ENCODE measurements around the gene OTUD3.

Gene OTUD3

GRCh38 chr1:19932866-19933265, 50.7 kb downstream of the OTUD3 start:
- Histone ChIP-seq H3K4me3 (ENCODE audit: low read length, poor library complexity, severe bottlenecking) (no peak overlapping the region), H4K20me1 (ENCODE audit: insufficient read depth, low read length, poor library complexity, severe bottlenecking) (no peaks in the 10 kb centered on the region), H3K36me3 (ENCODE audit: insufficient read depth, low read length) (no peaks in the 10 kb centered on the region), H2AFZ (ENCODE audit: low read length) (no peak overlapping the region), H3F3A (ENCODE audit: low read depth) (no peaks in the 10 kb centered on the region), H3K9ac (ENCODE audit: low read depth, low read length, poor library complexity, severe bottlenecking) (no peak overlapping the region), H3K27me3 (ENCODE audit: insufficient read depth, low read length, poor library complexity, severe bottlenecking) (no peaks in the 10 kb centered on the region), H3K9me3 (ENCODE audit: insufficient read depth, low read depth, low read length) (peaks cover 5% of the 10 kb centered on the region; the same call in 1 of the 2 replicates), H3K9me2 (replicated peaks; ENCODE audit: low read depth, low read length) (no peaks in the 10 kb centered on the region), H3K79me2 (ENCODE audit: insufficient read depth, low read length) (no peaks in the 10 kb centered on the region), H3K4me1 (ENCODE audit: insufficient read depth, low read length, poor library complexity, severe bottlenecking) (no peaks in the 10 kb centered on the region), H3K4me2 (ENCODE audit: low read depth, low read length, poor library complexity, severe bottlenecking) (no peak overlapping the region)
- no peak for TF ChIP-seq EZH2phosphoT487 (IDR thresholded peaks at IDR 0.05; ENCODE audit: borderline replicate concordance)
- TF ChIP-seq, protein P1, sequence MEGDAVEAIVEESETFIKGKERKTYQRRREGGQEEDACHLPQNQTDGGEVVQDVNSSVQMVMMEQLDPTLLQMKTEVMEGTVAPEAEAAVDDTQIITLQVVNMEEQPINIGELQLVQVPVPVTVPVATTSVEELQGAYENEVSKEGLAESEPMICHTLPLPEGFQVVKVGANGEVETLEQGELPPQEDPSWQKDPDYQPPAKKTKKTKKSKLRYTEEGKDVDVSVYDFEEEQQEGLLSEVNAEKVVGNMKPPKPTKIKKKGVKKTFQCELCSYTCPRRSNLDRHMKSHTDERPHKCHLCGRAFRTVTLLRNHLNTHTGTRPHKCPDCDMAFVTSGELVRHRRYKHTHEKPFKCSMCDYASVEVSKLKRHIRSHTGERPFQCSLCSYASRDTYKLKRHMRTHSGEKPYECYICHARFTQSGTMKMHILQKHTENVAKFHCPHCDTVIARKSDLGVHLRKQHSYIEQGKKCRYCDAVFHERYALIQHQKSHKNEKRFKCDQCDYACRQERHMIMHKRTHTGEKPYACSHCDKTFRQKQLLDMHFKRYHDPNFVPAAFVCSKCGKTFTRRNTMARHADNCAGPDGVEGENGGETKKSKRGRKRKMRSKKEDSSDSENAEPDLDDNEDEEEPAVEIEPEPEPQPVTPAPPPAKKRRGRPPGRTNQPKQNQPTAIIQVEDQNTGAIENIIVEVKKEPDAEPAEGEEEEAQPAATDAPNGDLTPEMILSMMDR (conservative IDR thresholded peaks at IDR 0.05; ENCODE audit: low read length), result no peak

DNA sequence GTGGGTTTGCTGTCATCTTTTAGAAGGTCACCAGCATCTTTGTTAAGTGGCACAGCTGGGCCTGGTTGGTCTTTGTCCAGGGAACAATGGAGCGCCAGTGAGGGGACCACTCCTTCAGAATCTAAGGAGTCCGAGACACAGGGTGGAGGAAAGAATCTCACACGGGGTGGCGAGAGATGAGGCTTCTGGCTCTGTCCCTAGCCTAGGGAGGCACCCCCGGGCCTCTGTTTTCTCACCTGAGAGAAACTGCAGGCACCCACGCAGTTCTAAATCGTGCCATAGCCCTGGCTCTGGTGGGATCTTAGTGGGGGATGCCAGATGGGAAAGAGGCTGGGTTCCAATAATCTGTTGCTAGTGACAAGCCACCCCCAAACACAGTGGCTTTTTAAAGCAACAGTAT, 52.1 kb downstream of the OTUD3 start:
- Histone ChIP-seq H2AFZ (ENCODE audit: low read length) (no peak overlapping the region), H4K20me1 (ENCODE audit: insufficient read depth, low read length, poor library complexity, severe bottlenecking) (no peaks in the 10 kb centered on the region), H3K79me2 (ENCODE audit: insufficient read depth, low read length) (no peaks in the 10 kb centered on the region), H3K4me2 (ENCODE audit: low read depth, low read length, poor library complexity, severe bottlenecking) (no peak overlapping the region), H3K9me3 (ENCODE audit: insufficient read depth, low read depth, low read length) (peaks cover 5% of the 10 kb centered on the region; the same call in 1 of the 2 replicates), H3K4me1 (ENCODE audit: insufficient read depth, low read length, poor library complexity, severe bottlenecking) (no peaks in the 10 kb centered on the region), H3F3A (ENCODE audit: low read depth) (no peaks in the 10 kb centered on the region), H3K36me3 (ENCODE audit: insufficient read depth, low read length) (no peaks in the 10 kb centered on the region), H3K4me3 (ENCODE audit: low read length, poor library complexity, severe bottlenecking) (no peak overlapping the region), H3K27me3 (ENCODE audit: insufficient read depth, low read length, poor library complexity, severe bottlenecking) (no peaks in the 10 kb centered on the region), H3K9me2 (replicated peaks; ENCODE audit: low read depth, low read length) (no peaks in the 10 kb centered on the region), H3K9ac (ENCODE audit: low read depth, low read length, poor library complexity, severe bottlenecking) (no peak overlapping the region)
- no peak for TF ChIP-seq EZH2phosphoT487 (IDR thresholded peaks at IDR 0.05; ENCODE audit: borderline replicate concordance)
- TF ChIP-seq, protein P1 (conservative IDR thresholded peaks at IDR 0.05; ENCODE audit: low read length), result no peak

GRCh38 chr1:19936061-19936750, 54.0 kb downstream of the OTUD3 start:
- TF ChIP-seq EZH2phosphoT487 (IDR thresholded peaks at IDR 0.05; ENCODE audit: borderline replicate concordance), result no peak
- TF ChIP-seq, protein P1 (conservative IDR thresholded peaks at IDR 0.05; ENCODE audit: low read length), result no peak
- no peaks in the 10 kb centered on the region for H3K9me2 ChIP-seq (replicated peaks; ENCODE audit: low read depth, low read length)
- H3K9me3 ChIP-seq (ENCODE audit: insufficient read depth, low read depth, low read length), result peaks cover 5% of the 10 kb centered on the region; the same call in 1 of the 2 replicates
- H2AFZ ChIP-seq (ENCODE audit: low read length), result no peak overlapping the region
- H3K9ac ChIP-seq (ENCODE audit: low read depth, low read length, poor library complexity, severe bottlenecking), result no peak overlapping the region
- H3K4me3 ChIP-seq (ENCODE audit: low read length, poor library complexity, severe bottlenecking), result no peak overlapping the region
- H3K4me2 ChIP-seq (ENCODE audit: low read depth, low read length, poor library complexity, severe bottlenecking), result no peak overlapping the region
- H3F3A ChIP-seq (ENCODE audit: low read depth), result no peaks in the 10 kb centered on the region
- no peaks in the 10 kb centered on the region for H3K27me3 ChIP-seq (ENCODE audit: insufficient read depth, low read length, poor library complexity, severe bottlenecking)
- H3K4me1 ChIP-seq (ENCODE audit: insufficient read depth, low read length, poor library complexity, severe bottlenecking), result no peaks in the 10 kb centered on the region
- H3K36me3 ChIP-seq (ENCODE audit: insufficient read depth, low read length), result no peaks in the 10 kb centered on the region
- no peaks in the 10 kb centered on the region for H4K20me1 ChIP-seq (ENCODE audit: insufficient read depth, low read length, poor library complexity, severe bottlenecking)
- H3K79me2 ChIP-seq (ENCODE audit: insufficient read depth, low read length), result no peaks in the 10 kb centered on the region

All from Loucy (cell line).